Measurements from ENCODE around the gene ATP6V1B1.

The ATP6V1B1 gene

DNA sequence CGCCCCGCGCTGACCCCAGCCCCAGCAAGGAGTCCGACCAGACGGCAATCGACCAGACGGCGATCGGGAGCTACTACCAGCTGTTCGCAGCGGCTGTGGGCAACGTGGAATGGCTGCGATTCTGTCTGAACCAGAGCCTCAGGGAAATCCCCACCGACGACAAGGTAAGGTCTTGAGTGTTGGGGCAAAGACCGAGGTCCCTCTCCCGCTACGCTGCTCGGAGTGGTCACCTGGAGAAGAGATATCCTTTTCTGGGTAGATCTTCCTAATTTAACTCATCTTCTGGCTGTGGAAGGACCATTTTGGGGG lies 43.4 kb downstream of the ATP6V1B1 start:
- H3K9ac ChIP-seq (ENCODE audit: low read length): no peak overlapping the region
- H2AFZ ChIP-seq (ENCODE audit: low read depth, low read length): no peak overlapping the region
- peaks cover 13% of the 10 kb centered on the region for H3K4me1 ChIP-seq (ENCODE audit: low read length)
- no peak overlapping the region for H3K27ac ChIP-seq (ENCODE audit: low read length)
- no peak overlapping the region for H3K4me3 ChIP-seq (ENCODE audit: low read length)
- no peak overlapping the region for H3K4me2 ChIP-seq (ENCODE audit: low read length)
- H3K9me3 ChIP-seq (ENCODE audit: insufficient read depth, low read length): no peaks in the 10 kb centered on the region
- TF ChIP-seq CTCF (IDR thresholded peaks at IDR 0.05; ENCODE audit: low read depth, low read length) (no peak), EZH2phosphoT487 (IDR thresholded peaks at IDR 0.05; ENCODE audit: low read depth) (no peak)
- H3K36me3 ChIP-seq (replicated peaks; ENCODE audit: low read depth, low read length): no peaks in the 10 kb centered on the region
- H3K79me2 ChIP-seq (ENCODE audit: low read length): no peaks in the 10 kb centered on the region
- H3K27me3 ChIP-seq (ENCODE audit: low read depth, low read length): peaks cover 2% of the 10 kb centered on the region; the same call in 1 of the 2 replicates
- H4K20me1 ChIP-seq (ENCODE audit: insufficient read depth, low read length): no peaks in the 10 kb centered on the region

GRCh38 chr2:70979626-70980025 lies 43.9 kb downstream of the ATP6V1B1 start:
- Histone ChIP-seq H3K9ac (ENCODE audit: low read length) (no peak overlapping the region), H3K4me3 (ENCODE audit: low read length) (no peak overlapping the region), H3K9me3 (ENCODE audit: insufficient read depth, low read length) (no peaks in the 10 kb centered on the region), H4K20me1 (ENCODE audit: insufficient read depth, low read length) (no peaks in the 10 kb centered on the region), H3K4me1 (ENCODE audit: low read length) (peaks cover 13% of the 10 kb centered on the region), H2AFZ (ENCODE audit: low read depth, low read length) (no peak overlapping the region), H3K36me3 (replicated peaks; ENCODE audit: low read depth, low read length) (no peaks in the 10 kb centered on the region), H3K79me2 (ENCODE audit: low read length) (no peaks in the 10 kb centered on the region), H3K27ac (ENCODE audit: low read length) (no peak overlapping the region), H3K27me3 (ENCODE audit: low read depth, low read length) (no peaks in the 10 kb centered on the region), H3K4me2 (ENCODE audit: low read length) (no peak overlapping the region)
- no peak for TF ChIP-seq EZH2phosphoT487 (IDR thresholded peaks at IDR 0.05; ENCODE audit: low read depth)
- no peak for TF ChIP-seq CTCF (IDR thresholded peaks at IDR 0.05; ENCODE audit: low read depth, low read length)

DNA sequence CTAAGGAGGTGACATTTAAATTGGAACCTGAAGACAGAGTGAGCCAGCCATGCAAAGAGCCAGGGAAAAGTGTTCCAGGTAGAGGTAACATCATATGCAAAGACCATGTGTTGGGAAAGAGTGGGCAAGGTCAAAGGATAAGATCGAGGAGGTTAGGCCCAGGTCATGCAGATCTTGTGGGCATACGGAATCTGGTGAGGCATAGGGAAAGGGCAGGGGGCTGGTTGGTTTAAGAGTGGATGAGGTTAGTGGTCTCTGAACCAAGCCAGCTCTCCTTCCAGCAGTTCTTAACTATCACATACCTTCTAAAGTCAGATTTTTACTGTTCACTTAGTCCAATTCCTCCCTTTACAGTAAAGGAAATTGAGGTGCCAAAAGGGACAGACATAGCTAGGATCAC lies 45.7 kb downstream of the ATP6V1B1 start:
- no peak overlapping the region for H3K9ac ChIP-seq (ENCODE audit: low read length)
- TF ChIP-seq CTCF (IDR thresholded peaks at IDR 0.05; ENCODE audit: low read depth, low read length) (no peak), EZH2phosphoT487 (IDR thresholded peaks at IDR 0.05; ENCODE audit: low read depth) (no peak)
- no peaks in the 10 kb centered on the region for H3K27me3 ChIP-seq (ENCODE audit: low read depth, low read length)
- H3K4me1 ChIP-seq (ENCODE audit: low read length): peaks cover 12% of the 10 kb centered on the region
- no peak overlapping the region for H3K27ac ChIP-seq (ENCODE audit: low read length)
- H3K79me2 ChIP-seq (ENCODE audit: low read length): no peaks in the 10 kb centered on the region
- no peaks in the 10 kb centered on the region for H4K20me1 ChIP-seq (ENCODE audit: insufficient read depth, low read length)
- no peak overlapping the region for H2AFZ ChIP-seq (ENCODE audit: low read depth, low read length)
- peaks cover 8% of the 10 kb centered on the region for H3K36me3 ChIP-seq (replicated peaks; ENCODE audit: low read depth, low read length)
- H3K4me3 ChIP-seq (ENCODE audit: low read length): no peak overlapping the region
- no peaks in the 10 kb centered on the region for H3K9me3 ChIP-seq (ENCODE audit: insufficient read depth, low read length)
- no peak overlapping the region for H3K4me2 ChIP-seq (ENCODE audit: low read length)

- TF ChIP-seq CTCF (IDR thresholded peaks at IDR 0.05; ENCODE audit: low read depth, low read length) (no peak), EZH2phosphoT487 (IDR thresholded peaks at IDR 0.05; ENCODE audit: low read depth) (no peak)
- Histone ChIP-seq H3K9ac (ENCODE audit: low read length) (no peak overlapping the region), H4K20me1 (ENCODE audit: insufficient read depth, low read length) (no peaks in the 10 kb centered on the region)
Observed at GRCh38 chr2:70981866-70982810, 46.4 kb downstream of the ATP6V1B1 start.

More at GRCh38 chr2:70981866-70982810, 46.4 kb downstream of the ATP6V1B1 start:
- H2AFZ ChIP-seq (ENCODE audit: low read depth, low read length): no peak overlapping the region
- no peak overlapping the region for H3K4me3 ChIP-seq (ENCODE audit: low read length)
- H3K9me3 ChIP-seq (ENCODE audit: insufficient read depth, low read length): no peaks in the 10 kb centered on the region
- H3K36me3 ChIP-seq (replicated peaks; ENCODE audit: low read depth, low read length): peaks cover 11% of the 10 kb centered on the region
- H3K27ac ChIP-seq (ENCODE audit: low read length): no peak overlapping the region
- H3K27me3 ChIP-seq (ENCODE audit: low read depth, low read length): no peaks in the 10 kb centered on the region
- H3K4me2 ChIP-seq (ENCODE audit: low read length): no peak overlapping the region
- H3K4me1 ChIP-seq (ENCODE audit: low read length): peaks cover 9% of the 10 kb centered on the region
- no peaks in the 10 kb centered on the region for H3K79me2 ChIP-seq (ENCODE audit: low read length)

Data from OCI-LY3 (cell line).